Measurements from ENCODE around the gene ZNF316. TPM values are rescaled to one million over a fixed set of nuclear protein-coding genes. Genes with fewer than 3 reads are reported as not detected.

Gene ZNF316
- total RNA-seq, 1 donor, result 12.1 TPM

DNA sequence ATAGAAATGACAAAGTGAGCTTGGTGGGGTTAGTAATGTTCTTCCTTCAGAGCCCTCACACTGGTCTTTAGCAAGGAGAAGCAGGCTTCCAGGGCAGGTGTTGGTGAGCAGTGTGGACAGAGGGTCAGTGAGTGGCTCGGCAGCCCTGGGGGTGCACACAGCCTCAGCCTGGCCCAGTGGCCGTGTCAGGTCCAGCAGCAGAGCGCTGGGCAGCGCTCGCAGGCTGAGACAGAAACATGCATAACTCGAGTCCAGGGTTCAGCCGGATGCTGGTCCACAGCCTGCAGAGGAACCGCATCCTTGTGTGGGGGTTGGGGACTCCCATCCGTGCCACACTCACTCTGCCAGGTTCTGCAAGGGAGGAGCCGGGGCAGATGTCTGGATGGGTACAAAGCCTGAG lies 32.7 kb upstream of the ZNF316 start:
- H3K4me3 ChIP-seq (ENCODE audit: low read depth, low read length), result no peak overlapping the region
- DNase-seq (ENCODE audit: low read depth), result no peak
- TF ChIP-seq, protein P1, sequence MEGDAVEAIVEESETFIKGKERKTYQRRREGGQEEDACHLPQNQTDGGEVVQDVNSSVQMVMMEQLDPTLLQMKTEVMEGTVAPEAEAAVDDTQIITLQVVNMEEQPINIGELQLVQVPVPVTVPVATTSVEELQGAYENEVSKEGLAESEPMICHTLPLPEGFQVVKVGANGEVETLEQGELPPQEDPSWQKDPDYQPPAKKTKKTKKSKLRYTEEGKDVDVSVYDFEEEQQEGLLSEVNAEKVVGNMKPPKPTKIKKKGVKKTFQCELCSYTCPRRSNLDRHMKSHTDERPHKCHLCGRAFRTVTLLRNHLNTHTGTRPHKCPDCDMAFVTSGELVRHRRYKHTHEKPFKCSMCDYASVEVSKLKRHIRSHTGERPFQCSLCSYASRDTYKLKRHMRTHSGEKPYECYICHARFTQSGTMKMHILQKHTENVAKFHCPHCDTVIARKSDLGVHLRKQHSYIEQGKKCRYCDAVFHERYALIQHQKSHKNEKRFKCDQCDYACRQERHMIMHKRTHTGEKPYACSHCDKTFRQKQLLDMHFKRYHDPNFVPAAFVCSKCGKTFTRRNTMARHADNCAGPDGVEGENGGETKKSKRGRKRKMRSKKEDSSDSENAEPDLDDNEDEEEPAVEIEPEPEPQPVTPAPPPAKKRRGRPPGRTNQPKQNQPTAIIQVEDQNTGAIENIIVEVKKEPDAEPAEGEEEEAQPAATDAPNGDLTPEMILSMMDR (IDR thresholded peaks at IDR 0.05; ENCODE audit: insufficient read depth, low read depth, low read length), result no peak

- TF ChIP-seq, protein P1 (IDR thresholded peaks at IDR 0.05; ENCODE audit: insufficient read depth, low read depth, low read length), result no peak
- DNase-seq (ENCODE audit: low read depth), result no peak
- no peak overlapping the region for H3K4me3 ChIP-seq (ENCODE audit: low read depth, low read length)
Observed at GRCh38 chr7:6606866-6607583, 30.1 kb upstream of the ZNF316 start.

GRCh38 chr7:6607651-6608051 lies 29.5 kb upstream of the ZNF316 start:
- no peak overlapping the region for H3K4me3 ChIP-seq (ENCODE audit: low read depth, low read length)
- TF ChIP-seq, protein P1 (IDR thresholded peaks at IDR 0.05; ENCODE audit: insufficient read depth, low read depth, low read length), result no peak
- DNase-seq (ENCODE audit: low read depth), result no peak

DNA sequence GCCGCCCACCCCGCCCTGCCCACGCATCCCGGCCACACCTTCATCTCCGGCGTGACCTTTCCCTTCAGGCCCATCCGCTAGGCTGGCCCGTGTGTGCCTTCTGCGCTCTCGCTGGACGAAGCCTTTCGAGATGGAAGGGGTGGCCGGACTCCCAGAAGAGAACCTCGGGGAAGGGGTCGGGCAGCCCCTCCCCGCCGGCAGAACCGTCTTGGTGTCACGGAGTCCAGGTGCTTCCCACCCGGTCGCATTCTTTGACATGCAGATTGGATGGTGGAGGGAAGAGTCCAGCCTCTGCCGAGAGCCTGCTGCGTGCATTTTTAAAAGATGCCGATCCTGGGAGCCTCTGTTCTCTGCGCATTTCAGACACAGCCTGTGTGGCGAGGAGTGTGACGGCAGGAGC lies 29.0 kb upstream of the ZNF316 start:
- TF ChIP-seq, protein P1 (IDR thresholded peaks at IDR 0.05; ENCODE audit: insufficient read depth, low read depth, low read length), result no peak
- DNase-seq (ENCODE audit: low read depth), result no peak
- H3K4me3 ChIP-seq (ENCODE audit: low read depth, low read length), result no peak overlapping the region

DNA sequence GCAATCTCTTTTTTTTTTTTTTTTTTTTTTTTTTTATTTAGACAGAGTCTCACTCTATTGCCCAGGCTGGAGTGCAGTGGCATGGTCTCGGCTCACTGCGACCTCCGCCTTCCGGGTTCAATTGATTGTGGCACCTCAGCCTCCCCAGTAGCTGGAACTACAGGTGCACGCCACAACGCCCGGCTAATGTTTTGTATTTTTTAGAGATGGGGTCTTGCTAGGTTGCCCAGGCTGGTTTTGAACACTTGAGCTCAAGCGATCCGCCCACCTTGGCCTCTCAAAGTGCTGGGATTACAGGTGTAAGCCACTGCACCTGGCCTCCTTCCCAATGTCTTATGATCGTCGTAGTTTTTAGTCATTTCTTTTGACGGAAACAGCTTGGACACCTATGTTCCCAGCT lies 28.3 kb upstream of the ZNF316 start:
- DNase-seq (ENCODE audit: low read depth), result no peak
- TF ChIP-seq, protein P1 (IDR thresholded peaks at IDR 0.05; ENCODE audit: insufficient read depth, low read depth, low read length), result no peak

GRCh38 chr7:6612819-6613218 lies 24.3 kb upstream of the ZNF316 start:
- TF ChIP-seq, protein P1 (IDR thresholded peaks at IDR 0.05; ENCODE audit: insufficient read depth, low read depth, low read length), result no peak
- H3K4me3 ChIP-seq (ENCODE audit: low read depth, low read length), result no peak overlapping the region
- DNase-seq (ENCODE audit: low read depth), result no peak

More for the DNA sequence above, 28.3 kb upstream of the ZNF316 start:
- no peak overlapping the region for H3K4me3 ChIP-seq (ENCODE audit: low read depth, low read length)

DNA sequence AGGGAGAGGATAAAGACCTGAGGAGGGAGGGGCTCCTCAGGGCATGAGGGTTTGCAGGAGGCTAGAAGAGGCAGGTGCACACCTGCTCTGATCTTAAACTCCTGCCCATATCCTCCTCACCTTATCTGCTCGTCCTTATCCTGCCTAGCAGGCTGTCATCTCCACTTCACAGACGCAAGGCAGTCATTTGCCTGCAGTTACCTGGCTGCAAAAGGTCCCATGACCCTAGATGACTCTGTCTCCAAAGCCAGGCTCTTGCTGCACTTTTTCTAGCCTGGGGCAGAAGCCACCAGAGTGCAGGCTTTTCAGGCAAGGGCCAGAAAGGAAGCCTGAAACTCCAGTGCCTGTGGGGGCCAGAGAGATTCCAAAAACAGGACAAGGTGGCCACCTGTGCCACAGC lies 23.4 kb upstream of the ZNF316 start:
- TF ChIP-seq, protein P1 (IDR thresholded peaks at IDR 0.05; ENCODE audit: insufficient read depth, low read depth, low read length), result no peak
- H3K4me3 ChIP-seq (ENCODE audit: low read depth, low read length), result no peak overlapping the region
- DNase-seq (ENCODE audit: low read depth), result no peak

Measured in fibroblast of villous mesenchyme (primary cell).